MCF 10A (cell line): ENCODE data around the gene HCAR3. TPM values are rescaled to one million over a fixed set of nuclear protein-coding genes. Genes with fewer than 3 reads are reported as not detected.
A peak's percentile ranks its signal among the peaks of the same experiment; 100 is the strongest.
"Not testable (repeated sequence)": the region's sequence is repeated elsewhere in the genome, so short reads cannot be mapped to it uniquely, and the experiment has no call there.

Experiments used
- BruUV-seq: library from RNA; stranded (reverse); fragments of 400-500 nt; replicated peaks from 2 replicates; lab custom pipeline; 2021; lab: Mats Ljungman, UMichigan
- CTCF ChIA-PET: fragments of 300-600 bp; sonication (Branson Sonifier 250); formaldehyde crosslinking; extraction: SDS; loops from one replicate; lab custom pipeline; 2021; ENCODE audit warnings: antibody characterized with exemption, inconsistent platforms; lab: Yijun Ruan, JAX
- POLR2A ChIA-PET: fragments of 300-600, 350-650 bp; sonication (Branson Sonifier 250); formaldehyde crosslinking; extraction: SDS; loops from one replicate; lab custom pipeline; 2020; ENCODE audit warnings: antibody characterized with exemption, inconsistent platforms; lab: Yijun Ruan, JAX
- DNase-seq: peaks from one replicate; pipeline ENCODE4 v3.0.0-alpha.2; 2018; ENCODE audit not compliant: unreplicated experiment
- H3K27ac Mint-ChIP-seq: one replicate; pipeline ENCODE4 v1.8.0; 2022; ENCODE audit warnings: mild to moderate bottlenecking, low read depth, mixed read lengths; ENCODE audit not compliant: unreplicated experiment
- H3K27me3 Mint-ChIP-seq: one replicate; pipeline ENCODE4 v1.8.0; 2022; ENCODE audit warnings: mixed read lengths; ENCODE audit not compliant: insufficient read depth, unreplicated experiment
- H3K36me3 Mint-ChIP-seq: one replicate; pipeline ENCODE4 v1.8.0; 2022; ENCODE audit warnings: mild to moderate bottlenecking, moderate library complexity, mixed read lengths; ENCODE audit not compliant: insufficient read depth, unreplicated experiment
- H3K4me1 Mint-ChIP-seq: one replicate; pipeline ENCODE4 v1.8.0; 2022; ENCODE audit warnings: mixed read lengths; ENCODE audit not compliant: insufficient read depth, unreplicated experiment
- H3K4me3 Mint-ChIP-seq: one replicate; pipeline ENCODE4 v1.8.0; 2022; ENCODE audit warnings: mild to moderate bottlenecking, moderate library complexity, mixed read lengths; ENCODE audit not compliant: unreplicated experiment
- H3K9me3 Mint-ChIP-seq: one replicate; pipeline ENCODE4 v1.8.0; 2022; ENCODE audit warnings: mixed read lengths; ENCODE audit not compliant: unreplicated experiment
- intact Hi-C: fragments of 100-400 bp; cut with micrococcal nuclease; formaldehyde crosslinking; loops from 2 replicates; pipeline ENCODE4 v1.14.1; 2022
- total RNA-seq: library from RNA; stranded (reverse); gene quantifications from 2 replicates; pipeline ENCODE4 v1.2.3, GENCODE V29; 2022
- TF ChIP-seq, protein P1 (sequence below): fragments of 200-600 bp; IDR thresholded peaks from one replicate; pipeline ENCODE4 v1.8.0; 2022; ENCODE audit warnings: antibody characterized with exemption, mild to moderate bottlenecking; ENCODE audit not compliant: unreplicated experiment

HCAR3 gene
- total RNA-seq, 1 experiment from 2014 or later = not detected

DNA sequence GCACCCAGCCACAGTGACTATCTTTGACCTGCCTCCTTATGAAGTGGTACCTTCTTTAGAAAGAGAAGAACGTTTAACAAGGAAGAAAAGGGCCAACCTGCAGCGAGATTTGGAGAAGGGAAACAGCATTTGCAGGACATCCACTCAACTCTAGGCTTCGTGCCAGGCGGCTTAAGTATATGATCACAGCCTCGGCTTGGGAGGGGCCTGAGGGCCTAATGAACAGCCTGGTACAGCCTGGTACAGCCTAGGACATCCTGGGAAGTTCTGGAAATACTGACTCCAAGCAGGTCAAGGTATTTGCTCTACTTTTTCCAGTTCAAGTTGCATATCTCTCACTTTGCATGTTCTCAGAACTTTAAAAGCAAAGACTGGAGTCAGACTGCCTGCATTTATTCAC, 29.5 kb downstream of the HCAR3 start:
- POLR2A ChIA-PET = interaction anchor here (0.7 kb wide), 1 partner anchor 34 kb away, joined by 3 read pairs; no protein-coding TSS in a partner anchor
- Mint-ChIP-seq H3K4me3 (no peak overlapping the region), H3K9me3 (no peaks in the 10 kb centered on the region), H3K4me1 (no peaks in the 10 kb centered on the region), H3K27ac (no peak overlapping the region), H3K36me3 (no peaks in the 10 kb centered on the region), H3K27me3 (no peaks in the 10 kb centered on the region)
- CTCF ChIA-PET = no interaction called here
- TF ChIP-seq, protein P1, sequence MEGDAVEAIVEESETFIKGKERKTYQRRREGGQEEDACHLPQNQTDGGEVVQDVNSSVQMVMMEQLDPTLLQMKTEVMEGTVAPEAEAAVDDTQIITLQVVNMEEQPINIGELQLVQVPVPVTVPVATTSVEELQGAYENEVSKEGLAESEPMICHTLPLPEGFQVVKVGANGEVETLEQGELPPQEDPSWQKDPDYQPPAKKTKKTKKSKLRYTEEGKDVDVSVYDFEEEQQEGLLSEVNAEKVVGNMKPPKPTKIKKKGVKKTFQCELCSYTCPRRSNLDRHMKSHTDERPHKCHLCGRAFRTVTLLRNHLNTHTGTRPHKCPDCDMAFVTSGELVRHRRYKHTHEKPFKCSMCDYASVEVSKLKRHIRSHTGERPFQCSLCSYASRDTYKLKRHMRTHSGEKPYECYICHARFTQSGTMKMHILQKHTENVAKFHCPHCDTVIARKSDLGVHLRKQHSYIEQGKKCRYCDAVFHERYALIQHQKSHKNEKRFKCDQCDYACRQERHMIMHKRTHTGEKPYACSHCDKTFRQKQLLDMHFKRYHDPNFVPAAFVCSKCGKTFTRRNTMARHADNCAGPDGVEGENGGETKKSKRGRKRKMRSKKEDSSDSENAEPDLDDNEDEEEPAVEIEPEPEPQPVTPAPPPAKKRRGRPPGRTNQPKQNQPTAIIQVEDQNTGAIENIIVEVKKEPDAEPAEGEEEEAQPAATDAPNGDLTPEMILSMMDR = no peak
- no TSS peak for BruUV-seq
- DNase-seq = peak; percentile 41
- intact Hi-C loops = no loop called here

GRCh38 chr12:122686538-122686937, 30.1 kb downstream of the HCAR3 start:
- ChIA-PET POLR2A (no interaction called here), CTCF (no interaction called here)
- Mint-ChIP-seq H3K36me3 (no peaks in the 10 kb centered on the region), H3K27ac (no peak overlapping the region), H3K27me3 (no peaks in the 10 kb centered on the region), H3K4me1 (no peaks in the 10 kb centered on the region), H3K4me3 (no peak overlapping the region), H3K9me3 (no peaks in the 10 kb centered on the region)
- BruUV-seq = no TSS peak
- TF ChIP-seq, protein P1 = no peak
- no peak for DNase-seq
- intact Hi-C loops = no loop called here

DNA sequence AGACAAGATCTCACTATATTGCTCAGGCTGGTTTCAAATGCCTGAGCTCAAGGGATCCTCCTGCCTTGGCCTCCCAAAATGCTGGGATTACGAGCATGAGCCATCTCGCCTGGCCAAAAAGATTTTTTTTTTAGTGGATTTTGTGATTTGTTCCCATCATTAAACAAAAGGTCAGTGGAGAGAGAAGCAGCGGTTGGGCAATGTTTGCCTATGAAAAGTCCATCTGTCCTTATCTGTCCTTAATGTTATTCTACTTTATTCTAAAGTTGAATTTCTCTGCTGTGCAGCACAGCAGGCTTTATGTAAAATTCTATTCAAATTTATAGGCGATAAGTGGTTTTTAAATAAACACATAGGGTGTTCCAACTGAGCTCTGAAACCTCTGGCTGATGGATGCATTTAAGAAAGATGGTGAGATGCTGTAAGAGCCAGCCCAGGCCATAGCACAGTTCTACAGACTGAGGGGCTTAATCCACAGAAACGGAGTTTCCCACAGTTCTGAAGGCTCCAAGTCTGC, 32.3 kb downstream of the HCAR3 start:
- POLR2A ChIA-PET = interaction anchor here (1.0 kb wide), 1 partner anchor 9 kb away, joined by 3 read pairs; no protein-coding TSS in a partner anchor
- CTCF ChIA-PET = no interaction called here
- no peaks in the 10 kb centered on the region for H3K36me3 Mint-ChIP-seq
- H3K27ac Mint-ChIP-seq = no peak overlapping the region
- H3K4me1 Mint-ChIP-seq = no peaks in the 10 kb centered on the region
- H3K4me3 Mint-ChIP-seq = no peak overlapping the region
- BruUV-seq = no TSS peak
- TF ChIP-seq, protein P1 = no peak
- no peaks in the 10 kb centered on the region for H3K27me3 Mint-ChIP-seq
- H3K9me3 Mint-ChIP-seq = no peaks in the 10 kb centered on the region
- intact Hi-C loops = no loop called here
- DNase-seq = no peak

GRCh38 chr12:122681814-122682213, 34.8 kb downstream of the HCAR3 start:
- ChIA-PET POLR2A (interaction anchor here (1.1 kb wide), 1 partner anchor 76 kb away, joined by 3 read pairs; no protein-coding TSS in a partner anchor), CTCF (interaction anchor here (0.5 to 1.8 kb wide), 2 partner anchors 16 to 71 kb away, joined by 3 to 5 read pairs; partner anchors contain the start of gene DENR)
- Mint-ChIP-seq H3K36me3 (no peaks in the 10 kb centered on the region), H3K4me3 (no peak overlapping the region), H3K4me1 (peaks cover 7% of the 10 kb centered on the region), H3K27ac (no peak overlapping the region), H3K27me3 (no peaks in the 10 kb centered on the region), H3K9me3 (no peaks in the 10 kb centered on the region)
- intact Hi-C loops = no loop called here
- peak; percentile 72 for DNase-seq
- BruUV-seq = no TSS peak
- TF ChIP-seq, protein P1 = no peak

GRCh38 chr12:122680989-122681388, 35.6 kb downstream of the HCAR3 start:
- BruUV-seq = not testable (repeated sequence)

DNA sequence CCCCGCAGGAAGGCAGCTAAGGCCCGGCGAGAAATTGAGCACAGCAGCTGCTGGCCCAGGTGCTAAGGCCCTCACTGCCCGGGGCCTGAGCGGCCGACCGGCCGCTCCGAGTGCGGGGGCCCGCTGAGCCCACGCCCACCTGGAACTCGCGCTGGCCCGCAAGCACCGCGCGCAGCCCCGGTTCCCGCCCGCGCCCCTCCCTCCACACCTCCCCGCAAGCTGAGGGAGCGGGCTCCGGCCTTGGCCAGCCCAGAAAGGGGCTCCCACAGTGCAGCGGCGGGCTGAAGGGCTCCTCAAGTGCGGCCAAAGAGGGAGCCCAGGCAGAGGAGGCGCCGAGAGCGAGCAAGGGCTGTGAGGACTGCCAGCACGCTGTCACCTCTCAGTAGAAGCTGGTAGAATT, 39.8 kb downstream of the HCAR3 start:
- POLR2A ChIA-PET, BruUV-seq, intact Hi-C loops, H3K4me1 Mint-ChIP-seq, DNase-seq, H3K36me3 Mint-ChIP-seq, CTCF ChIA-PET, H3K27me3 Mint-ChIP-seq, H3K9me3 Mint-ChIP-seq, H3K27ac Mint-ChIP-seq, H3K4me3 Mint-ChIP-seq: not testable (repeated sequence)

More at GRCh38 chr12:122680989-122681388, 35.6 kb downstream of the HCAR3 start:
- H3K27ac Mint-ChIP-seq, H3K4me3 Mint-ChIP-seq, H3K4me1 Mint-ChIP-seq, H3K27me3 Mint-ChIP-seq, H3K9me3 Mint-ChIP-seq, DNase-seq, intact Hi-C loops, H3K36me3 Mint-ChIP-seq: not testable (repeated sequence)
- ChIA-PET POLR2A (interaction anchor here (1.1 kb wide), 1 partner anchor 76 kb away, joined by 3 read pairs; no protein-coding TSS in a partner anchor), CTCF (interaction anchor here (0.6 to 1.8 kb wide), 2 partner anchors 28 to 72 kb away, joined by 3 to 5 read pairs; partner anchors contain the start of gene DENR)
